Measurements from ENCODE around the gene GRK4. TPM values are rescaled to one million over a fixed set of nuclear protein-coding genes. Genes with fewer than 3 reads are reported as not detected.

Gene GRK4
- polyA plus RNA-seq, 1 experiment: 3.7 TPM

- ChIA-PET POLR2A (no interaction called here), CTCF (interaction anchor here (1.3 kb wide), 1 partner anchor 159 kb away, joined by 4 read pairs; no protein-coding TSS in a partner anchor)
- H3K27ac ChIP-seq (ENCODE audit: low read depth, low read length): peak overlapping the region; percentile 31
- no peaks in the 10 kb centered on the region for H3K27me3 ChIP-seq (ENCODE audit: control insufficient read depth, insufficient read depth, low read length)
- TF ChIP-seq CTCF (IDR thresholded peaks at IDR 0.05; ENCODE audit: low read depth, low read length): no peak
- no peaks in the 10 kb centered on the region; the same call in 1 of the 2 replicates for H3K9me3 ChIP-seq (ENCODE audit: control insufficient read depth, insufficient read depth, low read length)
- DNase-seq (ENCODE audit: low read depth, low spot score): no peak
- H3K4me3 ChIP-seq (ENCODE audit: low read depth, low read length): no peak overlapping the region
Observed at GRCh38 chr4:2923141-2923551, 40.2 kb upstream of the GRK4 start.

GRCh38 chr4:2923668-2924173 is 39.6 kb upstream of the GRK4 start:
- Histone ChIP-seq H3K4me3 (ENCODE audit: low read depth, low read length) (no peak overlapping the region), H3K27ac (ENCODE audit: low read depth, low read length) (no peak overlapping the region), H3K9me3 (ENCODE audit: control insufficient read depth, insufficient read depth, low read length) (no peaks in the 10 kb centered on the region; the same call in 1 of the 2 replicates), H3K27me3 (ENCODE audit: control insufficient read depth, insufficient read depth, low read length) (no peaks in the 10 kb centered on the region)
- ChIA-PET POLR2A (no interaction called here), CTCF (interaction anchor here (1.3 kb wide), 1 partner anchor 160 kb away, joined by 4 read pairs; no protein-coding TSS in a partner anchor)
- DNase-seq (ENCODE audit: low read depth, low spot score): no peak
- no peak for TF ChIP-seq CTCF (IDR thresholded peaks at IDR 0.05; ENCODE audit: low read depth, low read length)

DNA sequence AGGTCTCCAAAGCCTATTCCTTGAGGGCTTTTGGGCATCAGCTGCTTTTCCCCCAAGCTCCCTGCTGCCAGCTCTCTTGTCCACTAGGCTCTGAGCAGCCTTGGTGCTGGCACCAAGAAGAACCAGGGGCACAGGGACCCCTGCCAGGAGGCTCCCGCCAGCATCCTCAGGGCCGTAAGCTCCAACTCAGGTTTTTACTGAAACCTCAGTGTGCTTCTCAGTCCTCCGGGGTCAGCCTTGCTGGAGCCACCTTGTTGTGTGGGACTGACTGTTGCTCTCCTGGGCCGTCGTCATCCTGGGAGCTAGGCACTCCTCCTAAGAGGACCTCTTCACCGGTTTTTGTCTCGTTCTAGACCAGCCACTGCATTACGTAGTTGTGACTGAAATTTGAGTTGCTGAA is 39.1 kb upstream of the GRK4 start:
- no peaks in the 10 kb centered on the region; the same call in 1 of the 2 replicates for H3K9me3 ChIP-seq (ENCODE audit: control insufficient read depth, insufficient read depth, low read length)
- CTCF ChIA-PET: interaction anchor here (1.3 kb wide), 1 partner anchor 161 kb away, joined by 4 read pairs; no protein-coding TSS in a partner anchor
- no peak overlapping the region for H3K4me3 ChIP-seq (ENCODE audit: low read depth, low read length)
- H3K27ac ChIP-seq (ENCODE audit: low read depth, low read length): no peak overlapping the region
- no peaks in the 10 kb centered on the region for H3K27me3 ChIP-seq (ENCODE audit: control insufficient read depth, insufficient read depth, low read length)
- TF ChIP-seq CTCF (IDR thresholded peaks at IDR 0.05; ENCODE audit: low read depth, low read length): no peak
- DNase-seq (ENCODE audit: low read depth, low spot score): no peak
- POLR2A ChIA-PET: no interaction called here

DNA sequence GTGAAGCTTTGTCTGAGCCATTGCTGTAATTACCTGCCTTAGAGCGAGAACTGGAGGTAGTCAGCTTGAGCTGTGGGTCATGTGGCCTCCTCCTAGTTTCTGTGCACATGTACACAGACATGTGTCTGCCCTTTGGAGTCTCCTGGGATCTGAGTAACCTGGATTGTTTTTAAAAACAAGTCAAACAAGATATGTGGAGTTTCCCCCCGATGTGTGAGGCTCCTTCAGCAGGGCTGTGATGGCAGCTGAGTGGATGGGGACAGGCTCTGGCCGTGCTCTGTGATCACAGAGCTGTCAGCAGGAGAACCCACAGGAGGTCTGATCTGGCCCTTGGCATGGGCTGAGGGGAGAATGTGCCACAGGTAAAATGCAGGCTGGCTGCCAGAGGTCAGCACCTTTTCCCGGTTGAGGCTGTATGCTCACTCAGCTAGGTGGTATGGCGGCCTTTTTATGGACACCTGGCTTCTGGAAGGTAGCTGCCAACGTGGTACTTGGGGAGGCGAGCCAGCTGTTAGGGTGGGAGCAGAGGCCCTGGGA is 38.5 kb upstream of the GRK4 start:
- no peak for DNase-seq (ENCODE audit: low read depth, low spot score)
- H3K27me3 ChIP-seq (ENCODE audit: control insufficient read depth, insufficient read depth, low read length): no peaks in the 10 kb centered on the region
- POLR2A ChIA-PET: no interaction called here
- H3K9me3 ChIP-seq (ENCODE audit: control insufficient read depth, insufficient read depth, low read length): no peaks in the 10 kb centered on the region; the same call in 1 of the 2 replicates
- H3K4me3 ChIP-seq (ENCODE audit: low read depth, low read length): no peak overlapping the region
- H3K27ac ChIP-seq (ENCODE audit: low read depth, low read length): no peak overlapping the region
- no peak for TF ChIP-seq CTCF (IDR thresholded peaks at IDR 0.05; ENCODE audit: low read depth, low read length)
- CTCF ChIA-PET: interaction anchor here (1.3 kb wide), 1 partner anchor 161 kb away, joined by 4 read pairs; no protein-coding TSS in a partner anchor

DNA sequence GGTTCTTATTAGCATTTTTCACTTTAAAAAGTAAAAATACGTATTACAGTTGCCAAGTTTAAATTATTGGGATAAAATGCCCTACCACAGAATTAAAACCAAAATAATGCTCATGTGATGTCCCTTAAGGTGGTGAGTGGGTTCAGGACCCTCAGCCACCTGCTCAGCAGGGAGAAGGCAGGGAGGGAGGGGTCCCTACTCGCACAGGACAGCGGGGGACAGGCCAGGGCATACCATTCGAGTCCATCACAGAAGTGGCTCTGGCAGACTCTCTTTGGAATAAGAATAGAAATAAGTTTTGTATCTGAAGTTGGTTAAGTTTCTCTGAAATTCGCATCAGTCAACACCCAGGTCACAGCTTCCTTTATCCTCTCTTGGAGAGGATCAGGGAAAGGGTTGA is 37.9 kb upstream of the GRK4 start:
- no peak for DNase-seq (ENCODE audit: low read depth, low spot score)
- no peak overlapping the region for H3K27ac ChIP-seq (ENCODE audit: low read depth, low read length)
- H3K27me3 ChIP-seq (ENCODE audit: control insufficient read depth, insufficient read depth, low read length): no peaks in the 10 kb centered on the region
- CTCF ChIA-PET: no interaction called here
- POLR2A ChIA-PET: no interaction called here
- TF ChIP-seq CTCF (IDR thresholded peaks at IDR 0.05; ENCODE audit: low read depth, low read length): no peak
- no peak overlapping the region for H3K4me3 ChIP-seq (ENCODE audit: low read depth, low read length)
- H3K9me3 ChIP-seq (ENCODE audit: control insufficient read depth, insufficient read depth, low read length): no peaks in the 10 kb centered on the region; the same call in 1 of the 2 replicates

All from AG04450 (cell line).